Heart left ventricle (tissue), 13 donors: ENCODE results near the gene LRRC2.

Experiments
- POLR2A ChIP-seq, 2 donors: fragments of 450-650 bp; IDR thresholded peaks; one replicate each; pipeline ENCODE4 v1.6.1; 2017; ENCODE audit warnings: antibody characterized with exemption in 2 of 2, mild to moderate bottlenecking in 2 of 2, moderate library complexity in 2 of 2
- TF ChIP-seq, protein P1 (sequence below), 12 donors: fragments of 200-600 bp; sonication (generic) in 4 of 12; IDR thresholded peaks; one replicate each; pipeline versions ENCODE4 v1.5.0 to v1.8.0; 2018 to 2022; ENCODE audit warnings: antibody characterized with exemption in 12 of 12, mild to moderate bottlenecking in 5 of 12
- donor health status: ischemic (EF 13 %, LVEDD 7.1; RV severe dilation, severe dysfunction).
- donor health status: DM: no; HTN: yes; CAD: no.
- donor health status: DM: no; HTN: no; CAD: no.
- donor health status: ischemic (EF 25% LVEDD 6.9; RV normal size, moderate dysfunction).
- donor health status: ischemic (EF 25% LVEDD 5.7; RV mildly dilated, moderate dysfunction).
- donor health status: ischemic (EF 35%, LVEDD 5.7; RV mildly dilated, moderate dysfunction).
- donor health status: nonischemic (EF 11% LVEDD 7.7; RV severe dilation, severe dysfunction).
- donor health status: DM: yes; HTN: yes; CAD: no.
- donor health status: PGD.
- donor health status: ischemic (EF 29% LVEDD 5.4; RV normal size, mild dysfunction).
- donor health status: nonischemic (EF 23%, LVEDD 6.1; RV moderate dilation, normal function).

GRCh38 chr3:46497556-46498265 lies 68.4 kb downstream of the LRRC2 start, which contains the start of gene RTP3:
- TF ChIP-seq, protein P1, sequence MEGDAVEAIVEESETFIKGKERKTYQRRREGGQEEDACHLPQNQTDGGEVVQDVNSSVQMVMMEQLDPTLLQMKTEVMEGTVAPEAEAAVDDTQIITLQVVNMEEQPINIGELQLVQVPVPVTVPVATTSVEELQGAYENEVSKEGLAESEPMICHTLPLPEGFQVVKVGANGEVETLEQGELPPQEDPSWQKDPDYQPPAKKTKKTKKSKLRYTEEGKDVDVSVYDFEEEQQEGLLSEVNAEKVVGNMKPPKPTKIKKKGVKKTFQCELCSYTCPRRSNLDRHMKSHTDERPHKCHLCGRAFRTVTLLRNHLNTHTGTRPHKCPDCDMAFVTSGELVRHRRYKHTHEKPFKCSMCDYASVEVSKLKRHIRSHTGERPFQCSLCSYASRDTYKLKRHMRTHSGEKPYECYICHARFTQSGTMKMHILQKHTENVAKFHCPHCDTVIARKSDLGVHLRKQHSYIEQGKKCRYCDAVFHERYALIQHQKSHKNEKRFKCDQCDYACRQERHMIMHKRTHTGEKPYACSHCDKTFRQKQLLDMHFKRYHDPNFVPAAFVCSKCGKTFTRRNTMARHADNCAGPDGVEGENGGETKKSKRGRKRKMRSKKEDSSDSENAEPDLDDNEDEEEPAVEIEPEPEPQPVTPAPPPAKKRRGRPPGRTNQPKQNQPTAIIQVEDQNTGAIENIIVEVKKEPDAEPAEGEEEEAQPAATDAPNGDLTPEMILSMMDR (IDR thresholded peaks at IDR 0.05) = no peak
- no peak for TF ChIP-seq POLR2A (IDR thresholded peaks at IDR 0.05)
